Uterus (tissue), 4 donors: Measurements from ENCODE around the gene SPTLC1. TPM values are rescaled to one million over a fixed set of nuclear protein-coding genes. Genes with fewer than 3 reads are reported as not detected.

Source experiments
- DNase-seq, 2 donors: peaks; one replicate each; pipeline ENCODE4 v3.0.0-alpha.2; 2019 to 2020
- H3K27ac ChIP-seq, 2 donors: fragments of 200-600 bp; sonication (generic); 1 replicate in 1 of 2; 2 replicates in 1 of 2; pipeline ENCODE4 v1.5.1; 2016 to 2018
- H3K27me3 ChIP-seq, 2 donors: fragments of 200-600 bp; sonication (generic); one replicate each; pipeline ENCODE4 v1.5.1; 2018 to 2019; ENCODE audit warnings: control low read depth in 1 of 2
- H3K36me3 ChIP-seq, 2 donors: fragments of 200-600 bp; sonication (generic); one replicate each; pipeline ENCODE4 v1.5.1; 2019; ENCODE audit warnings: control low read depth in 1 of 2
- H3K4me1 ChIP-seq, 2 donors: fragments of 200-600 bp; sonication (generic); one replicate each; pipeline ENCODE4 v1.5.1; 2018 to 2019; ENCODE audit warnings: control low read depth in 1 of 2
- H3K4me3 ChIP-seq, 2 donors: fragments of 200-600 bp; sonication (generic); 1 replicate in 1 of 2; 2 replicates in 1 of 2; pipeline ENCODE4 v1.5.1; 2018 to 2019; ENCODE audit warnings: mild to moderate bottlenecking in 1 of 2
- H3K9me3 ChIP-seq, 2 donors: fragments of 200-600 bp; sonication (generic); one replicate each; pipeline ENCODE4 v1.5.1; 2019; ENCODE audit warnings: control low read depth in 1 of 2
- POLR2A ChIP-seq, 2 donors: fragments of 450-650 bp; IDR thresholded peaks; one replicate each; pipeline ENCODE4 v1.6.1; 2016; ENCODE audit warnings: antibody characterized with exemption in 2 of 2, mild to moderate bottlenecking in 1 of 2, moderate library complexity in 1 of 2
- intact Hi-C: fragments of 100-400 bp; cut with DNase I; formaldehyde crosslinking; loops from one replicate; pipeline ENCODE4 v1.15.1; 2023; ENCODE audit warnings: low total_unique reads
- total RNA-seq, 4 donors: library from RNA; depleted of rRNA in 3 of 4; stranded (reverse); fragments of >200 nt in 3 of 4; gene quantifications; one replicate each; pipeline versions ENCODE4 v1.1.0 to v1.2.4, GENCODE V29; 2014 to 2023
- TF ChIP-seq, protein P1 (sequence below), 4 experiments: fragments of 200-600 bp in 2 of 4; fragments of 450-650 bp in 2 of 4; sonication (generic) in 2 of 4; IDR thresholded peaks; one replicate each; pipeline ENCODE4 v1.5.1; 2016 to 2019; ENCODE audit warnings: antibody characterized with exemption in 4 of 4, mild to moderate bottlenecking in 2 of 4, moderate library complexity in 1 of 4
- donor health status: DM: yes; HTN: yes; CAD: no.

Gene SPTLC1
- total RNA-seq, 4 donors from 2014 or later = 42.9 to 153 (median 70.8) TPM

GRCh38 chr9:92035687-92036410 lies 79.4 kb downstream of the SPTLC1 start:
- Histone ChIP-seq H3K4me1 (no peaks in the 10 kb centered on the region), H3K36me3 (no peaks in the 10 kb centered on the region), H3K27ac (peak overlapping the region; percentile 12 to 38), H3K4me3 (no peak overlapping the region), H3K9me3 (no peaks in the 10 kb centered on the region), H3K27me3 (no peaks in the 10 kb centered on the region)
- intact Hi-C loops = no loop called here
- TF ChIP-seq, protein P1, sequence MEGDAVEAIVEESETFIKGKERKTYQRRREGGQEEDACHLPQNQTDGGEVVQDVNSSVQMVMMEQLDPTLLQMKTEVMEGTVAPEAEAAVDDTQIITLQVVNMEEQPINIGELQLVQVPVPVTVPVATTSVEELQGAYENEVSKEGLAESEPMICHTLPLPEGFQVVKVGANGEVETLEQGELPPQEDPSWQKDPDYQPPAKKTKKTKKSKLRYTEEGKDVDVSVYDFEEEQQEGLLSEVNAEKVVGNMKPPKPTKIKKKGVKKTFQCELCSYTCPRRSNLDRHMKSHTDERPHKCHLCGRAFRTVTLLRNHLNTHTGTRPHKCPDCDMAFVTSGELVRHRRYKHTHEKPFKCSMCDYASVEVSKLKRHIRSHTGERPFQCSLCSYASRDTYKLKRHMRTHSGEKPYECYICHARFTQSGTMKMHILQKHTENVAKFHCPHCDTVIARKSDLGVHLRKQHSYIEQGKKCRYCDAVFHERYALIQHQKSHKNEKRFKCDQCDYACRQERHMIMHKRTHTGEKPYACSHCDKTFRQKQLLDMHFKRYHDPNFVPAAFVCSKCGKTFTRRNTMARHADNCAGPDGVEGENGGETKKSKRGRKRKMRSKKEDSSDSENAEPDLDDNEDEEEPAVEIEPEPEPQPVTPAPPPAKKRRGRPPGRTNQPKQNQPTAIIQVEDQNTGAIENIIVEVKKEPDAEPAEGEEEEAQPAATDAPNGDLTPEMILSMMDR (IDR thresholded peaks at IDR 0.05) = no peak
- no peak for TF ChIP-seq POLR2A (IDR thresholded peaks at IDR 0.05)
- peak; percentile 38 to 52 for DNase-seq

GRCh38 chr9:92035146-92035545 lies 80.1 kb downstream of the SPTLC1 start:
- H3K27ac ChIP-seq = no peak overlapping the region
- H3K9me3 ChIP-seq = no peaks in the 10 kb centered on the region
- H3K4me3 ChIP-seq = no peak overlapping the region
- TF ChIP-seq POLR2A (IDR thresholded peaks at IDR 0.05) = no peak
- TF ChIP-seq, protein P1 (IDR thresholded peaks at IDR 0.05) = no peak
- intact Hi-C loops = no loop called here
- H3K4me1 ChIP-seq = no peaks in the 10 kb centered on the region
- H3K36me3 ChIP-seq = no peaks in the 10 kb centered on the region
- no peaks in the 10 kb centered on the region for H3K27me3 ChIP-seq
- no peak for DNase-seq

- DNase-seq = no peak
- Histone ChIP-seq H3K4me3 (no peak overlapping the region), H3K27me3 (no peaks in the 10 kb centered on the region), H3K4me1 (no peaks in the 10 kb centered on the region), H3K9me3 (no peaks in the 10 kb centered on the region), H3K27ac (no peak overlapping the region), H3K36me3 (no peaks in the 10 kb centered on the region)
- intact Hi-C loops = no loop called here
- TF ChIP-seq, protein P1 (IDR thresholded peaks at IDR 0.05) = no peak
- no peak for TF ChIP-seq POLR2A (IDR thresholded peaks at IDR 0.05)
These were observed 81.2 kb downstream of the SPTLC1 start for GRCh38 chr9:92033991-92034390.

DNA sequence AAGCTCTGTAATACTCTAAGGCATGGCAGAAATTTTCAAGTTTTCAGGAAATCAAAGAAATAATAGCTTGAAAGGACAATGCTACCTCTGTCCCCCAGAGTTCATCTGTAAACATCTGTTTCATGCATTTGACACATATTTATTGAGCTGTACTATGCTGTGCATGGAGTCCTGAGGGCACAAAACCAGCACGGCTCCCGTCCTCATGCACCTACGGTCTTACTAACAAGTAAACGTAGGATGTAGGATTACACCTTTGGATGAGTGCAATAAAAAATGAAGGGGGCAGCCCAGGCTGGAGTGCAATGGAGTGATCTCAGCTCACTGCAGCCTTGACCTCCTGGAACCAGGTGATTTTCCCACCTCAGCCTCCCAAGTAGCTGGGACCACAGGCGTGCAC lies 81.9 kb downstream of the SPTLC1 start:
- Histone ChIP-seq H3K36me3 (no peaks in the 10 kb centered on the region), H3K27me3 (no peaks in the 10 kb centered on the region), H3K4me3 (no peak overlapping the region), H3K4me1 (no peaks in the 10 kb centered on the region), H3K27ac (no peak overlapping the region), H3K9me3 (no peaks in the 10 kb centered on the region)
- DNase-seq = no peak
- intact Hi-C loops = no loop called here
- TF ChIP-seq, protein P1 (IDR thresholded peaks at IDR 0.05) = no peak
- no peak for TF ChIP-seq POLR2A (IDR thresholded peaks at IDR 0.05)

- Histone ChIP-seq H3K27ac (no peak overlapping the region), H3K9me3 (no peaks in the 10 kb centered on the region), H3K4me1 (no peaks in the 10 kb centered on the region), H3K27me3 (no peaks in the 10 kb centered on the region), H3K4me3 (no peak overlapping the region), H3K36me3 (no peaks in the 10 kb centered on the region)
- TF ChIP-seq POLR2A (IDR thresholded peaks at IDR 0.05) = no peak
- TF ChIP-seq, protein P1 (IDR thresholded peaks at IDR 0.05) = no peak
- intact Hi-C loops = no loop called here
- DNase-seq = no peak
These were observed 82.3 kb downstream of the SPTLC1 start for GRCh38 chr9:92032891-92033290.
